ENCODE data around the gene OR2F1.
"Not testable (repeated sequence)": the region's sequence is repeated elsewhere in the genome, so short reads cannot be mapped to it uniquely, and the experiment has no call there.

GRCh38 chr7:144010821-144011220 is 56.2 kb downstream of the OR2F1 start:
- not testable (repeated sequence) for TF ChIP-seq POLR2A (IDR thresholded peaks at IDR 0.05; ENCODE audit: extremely low read depth, insufficient read length); CTCF (IDR thresholded peaks at IDR 0.05; ENCODE audit: low read depth, low read length); MYC (IDR thresholded peaks at IDR 0.05; ENCODE audit: low read depth, low read length)
